ENCODE measurements around the gene FOXP1.

FOXP1 gene

DNA sequence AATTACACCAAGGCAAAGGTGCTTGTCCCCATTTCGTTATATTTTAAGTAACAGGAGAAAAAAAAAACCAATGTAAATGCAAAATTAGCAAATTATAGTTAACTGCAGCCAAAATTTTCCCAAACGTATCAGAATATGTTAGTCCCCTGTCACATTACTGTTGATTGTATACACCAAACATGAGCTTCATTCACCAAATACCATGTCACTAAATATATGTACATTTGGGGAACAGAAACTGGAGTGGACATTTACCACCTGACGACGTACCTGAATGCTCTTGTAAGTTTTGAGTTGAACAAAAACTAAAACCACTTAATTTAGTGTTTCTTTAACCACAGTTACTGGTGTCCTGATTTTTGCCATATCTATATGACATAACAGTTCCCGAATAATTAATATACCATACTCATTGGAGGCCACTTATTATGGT is 3.3 kb upstream of the FOXP1 start:
- DNase-seq (ENCODE audit: low spot score): no peak

DNA sequence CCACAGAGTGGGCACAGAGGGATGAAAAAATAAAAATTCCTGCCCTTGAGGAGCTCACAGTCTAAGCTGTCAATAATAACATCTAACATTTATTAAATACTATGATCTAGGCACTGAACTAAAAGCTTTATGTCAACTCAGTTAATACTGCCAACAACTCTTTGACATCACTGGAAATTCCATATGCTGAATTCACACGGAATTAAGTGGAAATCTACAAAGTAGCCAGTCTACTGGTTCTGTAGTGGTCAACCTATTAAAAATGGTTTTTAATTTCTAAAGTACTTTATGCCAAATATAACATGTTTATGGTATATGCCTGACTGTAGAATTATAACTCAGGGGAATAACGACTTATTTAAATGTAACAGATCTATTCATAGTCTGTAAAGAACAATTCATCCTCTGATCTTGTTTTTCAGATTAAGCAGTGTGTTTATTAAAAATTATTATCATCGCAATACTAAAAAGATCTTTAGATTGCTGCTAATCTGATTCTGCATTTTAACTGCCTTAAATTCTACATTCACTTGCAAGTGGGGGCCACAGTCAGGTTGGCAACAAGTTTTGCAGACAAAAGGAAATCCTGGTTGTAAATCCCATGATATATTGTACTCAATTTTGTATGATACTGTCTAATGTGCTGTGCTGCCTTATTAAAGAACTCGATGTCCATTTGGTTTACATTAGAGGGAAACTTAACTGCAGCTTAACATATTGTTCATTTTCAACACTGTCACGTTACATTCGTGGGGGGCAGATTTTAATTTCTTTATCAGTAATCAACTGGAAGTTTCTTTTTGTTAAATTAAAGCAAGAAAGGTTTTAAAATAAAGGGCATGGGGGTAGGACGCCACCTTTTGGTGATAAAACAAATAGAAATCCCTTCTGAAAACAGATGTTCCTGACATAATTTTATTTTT is 2.6 kb upstream of the FOXP1 start:
- DNase-seq (ENCODE audit: low spot score): peak; percentile 65

GRCh38 chr3:71585131-71585530 is 1.6 kb upstream of the FOXP1 start:
- DNase-seq (ENCODE audit: low spot score): no peak

- DNase-seq (ENCODE audit: low spot score): peak; percentile 49
These were observed 975 bp upstream of the FOXP1 start for GRCh38 chr3:71584394-71585011.

DNA sequence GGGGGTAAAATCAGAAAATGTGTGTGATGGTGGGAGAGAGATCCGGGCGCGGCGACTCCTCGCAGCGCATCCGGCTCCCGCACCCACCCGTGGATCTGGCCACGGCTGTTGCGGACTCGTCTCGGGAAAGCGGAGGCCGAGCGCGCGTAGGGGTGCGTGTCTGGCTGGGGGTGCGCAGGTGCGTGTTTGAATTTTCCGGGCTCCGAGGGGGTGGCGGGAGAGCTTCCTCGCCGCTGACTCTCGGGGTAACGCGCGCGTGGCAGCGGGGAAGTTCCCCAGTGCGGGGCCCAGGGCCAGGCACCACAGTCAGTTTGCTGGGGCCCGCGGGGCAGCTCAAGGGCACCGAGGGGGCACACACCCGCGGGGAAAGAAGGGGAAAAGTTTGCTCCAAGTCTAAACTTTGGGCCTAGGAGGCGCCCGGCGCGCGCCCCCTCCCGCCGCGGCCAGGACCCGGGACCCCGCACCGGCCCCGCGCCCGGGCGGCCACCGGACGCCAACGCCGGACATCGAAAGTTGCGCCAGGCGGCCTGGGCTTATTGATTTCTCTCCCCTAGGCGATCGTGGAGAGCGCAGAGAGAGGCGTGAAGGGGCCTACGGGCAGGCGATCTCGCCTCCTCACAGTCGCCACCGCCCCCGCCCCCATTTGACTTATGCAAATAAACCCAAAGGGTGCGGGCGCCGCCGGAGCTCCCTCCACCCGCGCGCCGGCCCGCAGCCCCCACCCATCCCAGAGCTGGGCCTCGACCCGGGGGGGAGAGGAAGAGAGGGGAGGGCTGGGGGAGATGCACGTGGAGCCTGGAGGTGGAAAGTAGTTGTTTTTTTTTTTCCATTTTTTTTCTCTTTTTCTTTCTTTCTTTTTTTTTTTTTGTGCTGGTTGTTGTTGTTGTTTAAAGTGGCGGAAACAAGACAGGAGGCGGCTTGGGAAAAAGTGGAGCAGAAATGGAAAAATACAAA is 639 bp downstream of the FOXP1 start:
- peak; percentile 42 for DNase-seq (ENCODE audit: low spot score)

DNA sequence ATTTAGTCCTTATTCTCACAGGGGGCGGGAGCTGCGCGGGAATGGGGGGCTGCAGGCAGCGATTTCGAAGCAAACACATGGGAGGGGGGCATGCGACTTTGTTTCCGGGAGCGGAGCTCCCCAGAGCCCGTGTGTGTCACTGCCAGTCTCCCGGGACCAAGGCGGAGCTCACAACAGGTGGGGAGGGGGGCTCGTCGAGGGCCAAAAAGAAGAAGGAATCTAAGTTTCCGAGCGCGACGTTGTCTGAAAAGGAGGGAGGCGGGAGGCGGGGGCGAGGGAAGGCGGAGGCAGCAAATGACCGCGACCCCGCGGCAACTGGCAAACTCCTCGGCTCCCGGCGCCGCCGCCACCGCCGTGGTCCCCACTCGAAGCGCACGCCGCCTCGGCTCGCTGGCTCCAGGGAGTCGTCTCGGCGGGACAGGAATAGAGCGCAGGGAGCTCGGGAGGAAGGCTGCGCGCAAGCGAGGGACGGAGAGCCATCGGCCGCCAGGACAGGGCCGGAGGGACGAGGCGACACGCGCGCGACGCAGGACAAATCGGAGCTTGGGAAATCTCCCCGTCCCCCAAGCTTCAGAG is 1.4 kb downstream of the FOXP1 start:
- DNase-seq (ENCODE audit: low spot score): no peak

DNA sequence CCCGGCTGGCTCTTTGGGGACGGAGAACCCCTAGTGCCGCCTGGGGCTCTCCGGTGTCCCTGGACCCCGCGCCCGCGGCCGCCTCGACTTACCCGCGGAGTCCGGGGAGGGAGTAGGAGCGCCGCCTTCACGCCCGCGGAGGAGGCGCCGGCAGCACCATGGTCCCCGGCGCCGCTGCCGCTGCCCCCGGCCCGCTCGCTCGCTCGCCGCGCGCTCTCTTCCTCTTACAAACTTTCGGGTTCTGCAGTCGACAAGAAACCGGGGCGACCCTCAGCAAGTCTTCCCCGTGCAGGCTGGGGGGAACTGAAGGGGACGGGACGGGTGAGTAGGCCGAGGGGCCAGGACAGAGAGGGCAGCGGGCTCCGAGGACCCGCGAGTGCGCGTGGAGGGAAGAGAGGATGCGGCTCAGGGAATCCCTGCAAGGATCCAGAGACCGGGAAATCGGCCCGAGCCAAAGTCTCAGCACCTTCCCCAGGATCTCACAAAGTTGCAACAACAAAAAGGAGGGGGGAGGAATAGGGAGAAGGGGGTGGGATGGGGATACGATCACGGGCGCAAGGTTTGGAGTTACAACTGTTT is 2.0 kb downstream of the FOXP1 start:
- DNase-seq (ENCODE audit: low spot score): no peak

- DNase-seq (ENCODE audit: low spot score): no peak
These were observed 2.7 kb downstream of the FOXP1 start for GRCh38 chr3:71580636-71581456.

GRCh38 chr3:71579935-71580406 is 3.6 kb downstream of the FOXP1 start:
- no peak for DNase-seq (ENCODE audit: low spot score)

GRCh38 chr3:71579326-71579934 is 4.1 kb downstream of the FOXP1 start:
- DNase-seq (ENCODE audit: low spot score): no peak

DNA sequence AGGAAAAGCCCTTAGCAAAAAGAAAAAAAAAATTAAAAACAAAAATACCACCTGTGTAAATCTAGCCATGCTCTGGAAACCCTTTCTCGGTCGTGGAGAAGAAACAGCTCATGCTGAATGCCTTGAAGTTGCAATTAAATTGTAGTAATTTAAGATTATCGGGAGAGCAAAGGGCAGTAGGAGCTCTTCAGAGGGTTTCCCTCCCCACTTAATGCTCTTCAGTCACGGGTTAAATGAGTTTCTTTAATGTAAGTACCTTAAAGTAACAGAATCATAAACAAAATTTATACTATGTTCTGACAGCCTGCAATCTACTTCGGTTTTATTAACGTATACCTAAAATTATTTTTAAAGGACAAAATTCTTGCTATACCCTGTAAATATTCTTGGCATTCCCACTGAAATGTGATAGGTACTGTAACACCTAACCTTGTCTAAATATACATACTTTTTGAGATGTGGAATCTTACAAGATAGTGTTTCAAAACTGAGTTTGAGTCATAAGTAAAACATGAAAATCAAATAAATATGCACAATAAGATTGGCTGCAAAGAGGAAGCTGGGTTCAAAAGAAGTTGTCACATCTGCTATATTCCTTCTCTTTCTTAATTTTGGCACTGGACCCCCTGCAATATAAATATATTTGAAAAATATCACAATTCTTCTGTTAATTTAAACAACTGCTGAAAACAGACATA is 5.3 kb downstream of the FOXP1 start:
- DNase-seq (ENCODE audit: low spot score): no peak

DNA sequence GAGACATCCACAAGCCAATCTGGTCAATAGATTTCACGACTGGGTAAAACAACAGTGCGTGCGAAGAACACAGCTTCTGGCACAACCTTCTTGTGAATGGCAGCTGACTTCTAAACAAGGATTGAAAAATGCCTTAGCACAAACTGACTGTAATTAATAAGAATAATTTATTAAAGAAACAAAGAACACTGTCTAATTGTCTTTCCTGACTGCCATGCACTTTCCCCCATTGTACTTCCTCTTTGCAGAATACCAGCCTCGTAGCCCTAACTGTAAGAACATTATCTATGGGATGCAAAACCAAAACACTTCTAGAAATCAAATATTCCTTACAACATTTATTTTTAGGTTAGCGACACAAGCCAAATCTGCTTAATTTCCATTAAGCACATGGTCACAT is 6.5 kb downstream of the FOXP1 start:
- DNase-seq (ENCODE audit: low spot score): no peak

GRCh38 chr3:71575433-71575832 is 8.1 kb downstream of the FOXP1 start:
- DNase-seq (ENCODE audit: low spot score): no peak

DNA sequence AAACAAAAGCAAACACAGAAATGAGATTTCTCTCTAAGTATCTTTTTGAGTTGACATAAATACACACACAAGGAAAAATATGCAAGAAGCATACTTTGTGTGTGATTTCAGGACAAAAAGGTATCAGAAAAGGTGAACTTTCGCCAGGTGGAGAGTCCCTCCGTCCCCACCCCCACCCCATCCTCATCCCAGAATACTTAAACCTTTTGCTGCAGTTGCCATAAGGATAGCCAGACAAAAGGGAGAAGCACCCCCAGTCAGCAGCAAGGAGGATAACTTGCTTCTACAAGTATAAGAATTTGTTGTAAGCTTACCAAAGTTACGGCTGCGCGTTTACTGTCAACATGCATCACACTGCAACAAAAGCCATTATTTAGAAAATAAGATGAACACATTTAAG is 10.3 kb downstream of the FOXP1 start:
- DNase-seq (ENCODE audit: low spot score): no peak

GRCh38 chr3:71570546-71570945 is 13.0 kb downstream of the FOXP1 start:
- DNase-seq (ENCODE audit: low spot score): no peak

- no peak for DNase-seq (ENCODE audit: low spot score)
These were observed 15.3 kb downstream of the FOXP1 start for GRCh38 chr3:71568207-71568606.

- no peak for DNase-seq (ENCODE audit: low spot score)
These were observed 16.8 kb downstream of the FOXP1 start for GRCh38 chr3:71566776-71567175.

DNA sequence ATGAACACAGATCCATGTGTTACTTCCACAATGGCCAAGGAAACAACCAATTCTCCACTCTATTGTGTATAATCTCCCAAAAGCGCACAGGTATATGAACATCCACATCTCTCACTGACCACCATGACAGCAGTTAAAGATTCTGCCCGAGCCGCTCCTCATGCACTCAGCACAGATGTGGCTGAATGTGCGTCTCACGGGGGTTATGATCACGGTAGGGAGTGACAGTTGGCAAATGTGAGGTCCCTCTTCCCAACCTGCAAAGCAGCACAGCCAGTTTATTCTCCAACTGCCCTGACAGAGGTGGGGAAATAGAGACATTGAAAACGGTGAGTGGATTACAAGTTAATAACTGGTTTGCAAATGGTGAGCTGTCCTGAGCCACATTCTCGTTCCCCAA is 17.6 kb downstream of the FOXP1 start:
- no peak for DNase-seq (ENCODE audit: low spot score)

DNA sequence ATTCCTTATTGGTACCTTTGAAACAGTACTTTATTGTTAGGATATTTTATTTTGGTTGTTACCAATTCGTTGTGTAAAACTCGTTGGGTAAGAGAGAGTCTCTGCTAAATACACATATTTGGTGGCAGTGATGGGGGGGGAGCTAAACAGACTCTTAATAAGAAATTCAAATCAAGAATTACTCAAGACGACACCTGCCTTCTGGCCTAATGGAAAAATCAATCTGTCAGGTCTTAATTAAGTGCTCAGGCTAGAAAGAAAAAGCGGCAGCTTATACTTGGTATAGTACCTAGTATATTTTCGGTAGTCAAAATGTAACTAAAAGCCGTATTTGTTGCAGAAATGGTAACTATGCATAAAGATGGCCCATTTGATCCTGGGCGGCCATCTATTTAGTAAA is 18.2 kb downstream of the FOXP1 start:
- no peak for DNase-seq (ENCODE audit: low spot score)

GRCh38 chr3:71564361-71564760 is 19.2 kb downstream of the FOXP1 start:
- no peak for DNase-seq (ENCODE audit: low spot score)

All from CD4-positive, alpha-beta T cell treated with Interleukin-2 at 100 ng/mL for 4 hours (primary cell).